SW 1271 (cell line): ENCODE measurements around the gene AIG1.
"Not testable (repeated sequence)": the region's sequence is repeated elsewhere in the genome, so short reads cannot be mapped to it uniquely, and the experiment has no call there.

Source experiments
- DNase-seq, 2 experiments: peaks; one replicate each; lab custom pipeline; 2025; lab: John Stamatoyannopoulos, UW

The AIG1 gene

DNA sequence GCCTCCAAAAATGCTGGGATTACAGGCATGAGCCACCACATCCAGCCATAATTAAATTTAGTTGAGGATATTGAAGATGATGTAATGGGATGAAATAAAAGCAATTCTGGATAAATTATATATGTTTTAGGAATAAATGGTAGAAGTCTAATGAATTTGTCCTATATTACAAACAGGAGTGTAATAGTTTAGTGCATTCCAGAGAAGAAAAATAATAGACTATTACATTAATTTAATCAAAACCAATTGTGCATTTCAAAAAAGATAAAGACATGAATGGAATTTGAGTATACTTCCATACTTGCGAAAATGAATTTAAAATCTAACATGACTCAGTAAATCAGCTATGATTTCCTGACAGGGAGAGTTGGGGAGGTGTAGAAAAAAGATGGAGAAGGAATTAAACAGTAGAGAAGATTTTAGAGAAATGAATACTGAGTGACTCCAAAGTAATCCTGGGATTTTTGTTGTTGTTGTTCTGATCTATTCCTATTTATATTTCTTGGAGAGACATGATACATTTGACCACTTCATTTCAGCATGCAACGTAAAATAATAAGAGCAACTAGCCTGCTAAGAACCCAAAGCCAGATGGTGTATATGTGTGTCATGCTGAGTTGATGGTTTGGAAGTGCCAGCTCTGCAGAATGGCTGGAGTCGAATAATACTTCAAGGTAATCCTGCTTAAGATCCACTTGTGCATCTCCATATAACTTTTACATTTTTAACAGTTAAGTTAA is 67.4 kb downstream of the AIG1 start:
- DNase-seq, result no peak

DNA sequence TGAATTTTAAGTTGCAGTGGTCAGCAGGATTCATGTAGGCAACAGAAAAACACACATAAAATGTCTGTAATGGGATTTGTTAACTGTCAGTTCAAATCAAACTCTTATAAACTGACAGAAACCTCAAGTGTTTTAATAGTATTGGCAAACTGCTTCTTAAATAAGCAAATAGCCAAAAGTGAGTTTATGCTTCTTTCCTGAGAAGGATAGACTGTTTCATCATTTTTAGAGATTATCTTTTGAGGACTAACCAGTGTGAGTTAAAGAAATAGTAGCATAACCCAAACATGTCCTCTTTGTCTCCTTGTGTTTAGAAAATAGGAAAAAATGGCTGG is 68.0 kb downstream of the AIG1 start:
- no peak for DNase-seq

DNA sequence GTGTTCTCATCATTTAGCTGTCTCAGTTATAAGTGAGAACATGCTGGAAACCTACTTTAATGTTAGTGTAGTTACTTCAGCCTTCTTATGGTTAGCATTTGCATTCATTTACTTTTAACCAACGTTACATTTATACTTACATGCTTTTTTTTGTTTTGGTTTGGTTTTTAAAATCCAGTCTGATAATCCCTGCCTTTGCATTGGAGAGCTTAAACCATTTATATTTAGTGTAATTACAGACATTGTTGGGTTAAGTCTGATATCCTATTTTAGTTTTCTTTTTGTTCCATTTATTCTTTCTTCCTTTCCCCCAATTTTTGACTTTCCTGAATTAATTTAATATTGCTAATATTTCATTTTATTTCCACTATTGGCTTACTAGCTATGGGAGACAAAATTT is 70.2 kb downstream of the AIG1 start:
- no peak for DNase-seq

DNA sequence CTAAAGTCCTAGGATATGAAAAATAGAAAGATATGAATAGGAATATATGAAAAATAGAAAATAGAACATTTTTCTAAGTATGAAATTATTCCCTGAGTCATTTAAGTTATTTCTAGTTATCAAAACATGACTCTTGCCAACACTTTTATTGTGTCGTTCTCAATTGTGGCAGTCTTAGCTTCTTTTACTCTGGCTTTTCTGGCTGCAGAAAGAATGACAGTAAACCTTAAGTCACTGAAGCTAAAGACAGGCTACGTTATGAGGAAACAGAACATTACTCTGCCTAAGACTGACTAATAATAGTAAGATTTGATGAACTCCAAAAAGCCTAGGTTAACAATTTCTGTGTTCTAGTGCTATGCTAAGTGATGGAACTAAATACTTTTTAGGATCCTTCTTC is 74.6 kb downstream of the AIG1 start:
- DNase-seq, result no peak

DNA sequence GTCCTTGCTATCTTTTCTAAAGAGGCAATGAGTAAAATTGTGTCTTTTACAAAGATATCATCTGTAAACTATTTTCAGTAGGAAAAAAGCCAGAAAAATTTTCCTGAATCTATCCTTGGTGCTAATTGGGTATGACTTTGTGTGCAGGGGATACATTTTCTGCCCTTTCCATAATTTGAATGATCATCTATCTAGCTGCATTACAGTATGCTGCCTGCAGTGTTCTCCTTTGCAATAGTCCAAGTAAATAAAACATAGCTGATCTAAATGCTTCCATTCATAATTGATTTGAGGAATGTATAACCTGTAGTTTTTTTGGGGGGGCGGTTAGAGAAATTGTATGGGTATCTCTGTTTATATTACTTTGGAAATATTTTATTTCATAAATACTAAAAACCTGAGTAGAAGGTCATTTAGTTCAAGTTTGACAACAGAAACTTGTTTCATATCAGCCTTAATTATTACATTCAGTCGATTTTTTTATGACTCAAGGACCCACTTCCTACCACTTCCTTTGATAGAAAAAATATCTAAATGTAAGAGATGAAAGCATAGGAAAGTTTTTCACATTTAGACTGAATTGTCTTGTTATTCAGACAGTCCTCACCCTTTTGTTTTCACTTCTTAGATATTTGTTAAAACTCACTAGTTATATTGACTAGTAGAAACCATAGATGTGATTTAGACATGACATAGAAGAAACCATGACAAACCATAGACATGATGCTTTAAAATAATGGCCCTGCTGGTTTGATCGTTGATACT is 75.3 kb downstream of the AIG1 start:
- DNase-seq, result no peak

DNA sequence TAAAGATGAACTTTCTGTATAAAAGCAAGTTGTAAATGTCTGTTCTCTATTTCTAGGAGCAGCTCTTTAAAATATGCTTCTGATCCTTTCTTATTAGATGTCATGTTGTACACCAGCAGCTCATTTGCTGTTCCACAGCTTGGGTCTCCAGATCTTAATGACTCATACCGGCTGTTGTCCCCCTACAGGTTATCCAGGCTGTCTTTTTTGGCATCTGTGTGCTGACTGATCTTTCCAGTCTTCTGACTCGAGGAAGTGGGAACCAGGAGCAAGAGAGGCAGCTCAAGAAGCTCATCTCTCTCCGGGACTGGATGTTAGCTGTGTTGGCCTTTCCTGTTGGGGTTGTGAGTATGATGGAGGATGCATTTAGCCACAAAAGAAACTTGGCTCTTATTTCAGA is 76.0 kb downstream of the AIG1 start:
- DNase-seq, result no peak

DNA sequence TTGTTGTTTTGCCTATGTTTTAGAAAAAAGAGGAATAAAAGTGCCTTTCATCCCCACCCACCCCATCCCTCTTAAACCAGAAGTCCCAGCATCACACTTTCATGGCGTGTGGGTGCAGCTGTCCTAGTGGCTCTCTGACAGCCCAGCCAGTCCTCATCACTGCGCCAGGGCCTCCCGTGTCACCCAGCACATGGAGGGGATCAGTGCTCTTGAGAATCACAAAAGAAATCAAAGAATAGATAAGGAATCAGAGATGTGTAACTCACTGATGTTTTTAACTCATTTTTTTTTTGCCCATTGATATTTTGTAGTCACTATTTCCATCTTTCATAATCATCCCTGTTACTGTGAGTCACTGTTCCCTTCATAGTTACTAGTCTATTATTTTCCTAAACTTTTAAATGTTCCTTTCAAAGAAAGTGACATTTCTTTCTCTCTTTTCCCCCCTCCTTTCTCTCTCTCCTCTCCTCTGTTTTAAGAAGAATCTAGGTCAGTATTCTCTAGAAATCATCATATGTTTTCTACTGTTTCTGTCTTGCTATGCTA is 78.6 kb downstream of the AIG1 start:
- no peak for DNase-seq

DNA sequence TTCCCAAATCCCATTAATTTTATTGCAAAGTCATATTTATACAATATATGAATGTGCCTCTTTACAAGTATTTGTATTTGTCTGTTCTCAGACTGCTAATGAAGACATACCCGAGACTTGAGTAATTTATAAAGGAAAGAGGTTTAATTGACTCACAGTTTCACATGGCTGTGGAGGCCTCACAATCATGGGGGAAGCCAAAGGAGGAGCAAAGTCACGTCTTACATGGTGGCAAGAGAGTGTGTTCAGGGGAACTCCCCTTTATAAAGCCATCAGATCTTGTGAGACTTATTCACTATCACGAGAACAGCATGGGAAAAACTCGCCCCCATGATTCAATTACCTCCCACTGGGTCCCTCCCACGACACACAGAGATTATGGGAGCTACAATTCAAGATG is 79.2 kb downstream of the AIG1 start:
- not testable (repeated sequence) for DNase-seq

DNA sequence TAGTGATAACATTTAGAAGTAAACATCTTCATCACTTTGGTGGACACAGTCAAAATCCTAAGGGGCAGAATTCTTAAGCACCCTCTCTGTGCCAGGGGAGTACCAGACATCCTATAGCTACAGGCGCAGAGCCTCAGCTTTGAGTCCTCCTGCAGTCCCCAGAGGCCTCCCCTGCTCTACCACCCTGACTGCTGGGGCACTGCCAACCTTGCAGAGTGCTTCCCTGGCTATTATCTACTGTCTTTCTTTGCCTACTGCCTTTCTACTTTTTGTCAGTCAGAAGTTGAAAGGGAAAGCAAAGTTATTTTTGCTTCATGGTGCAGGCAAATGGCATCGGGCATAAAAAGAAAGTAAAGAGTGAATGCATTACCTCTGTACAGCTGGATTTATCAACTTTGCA is 80.1 kb downstream of the AIG1 start:
- DNase-seq, result no peak

DNA sequence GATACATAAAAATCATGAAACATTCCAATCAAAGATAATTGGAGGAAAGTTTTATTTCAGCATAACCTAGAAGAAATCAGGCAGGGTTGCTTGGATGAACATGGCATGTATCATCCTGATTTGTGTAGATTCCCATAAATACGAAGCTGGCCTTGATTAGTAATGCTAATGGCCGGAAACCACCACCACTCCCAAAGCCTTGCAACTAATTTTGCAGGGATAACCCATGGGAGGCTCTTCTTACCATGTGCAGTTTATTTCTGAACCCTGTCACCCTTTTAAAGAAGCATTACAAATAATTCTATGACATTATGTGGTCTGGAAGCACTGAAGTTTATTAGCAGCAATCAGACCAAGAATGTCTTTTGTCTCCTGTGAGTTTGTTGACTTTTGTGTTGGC is 80.8 kb downstream of the AIG1 start:
- DNase-seq, result no peak

DNA sequence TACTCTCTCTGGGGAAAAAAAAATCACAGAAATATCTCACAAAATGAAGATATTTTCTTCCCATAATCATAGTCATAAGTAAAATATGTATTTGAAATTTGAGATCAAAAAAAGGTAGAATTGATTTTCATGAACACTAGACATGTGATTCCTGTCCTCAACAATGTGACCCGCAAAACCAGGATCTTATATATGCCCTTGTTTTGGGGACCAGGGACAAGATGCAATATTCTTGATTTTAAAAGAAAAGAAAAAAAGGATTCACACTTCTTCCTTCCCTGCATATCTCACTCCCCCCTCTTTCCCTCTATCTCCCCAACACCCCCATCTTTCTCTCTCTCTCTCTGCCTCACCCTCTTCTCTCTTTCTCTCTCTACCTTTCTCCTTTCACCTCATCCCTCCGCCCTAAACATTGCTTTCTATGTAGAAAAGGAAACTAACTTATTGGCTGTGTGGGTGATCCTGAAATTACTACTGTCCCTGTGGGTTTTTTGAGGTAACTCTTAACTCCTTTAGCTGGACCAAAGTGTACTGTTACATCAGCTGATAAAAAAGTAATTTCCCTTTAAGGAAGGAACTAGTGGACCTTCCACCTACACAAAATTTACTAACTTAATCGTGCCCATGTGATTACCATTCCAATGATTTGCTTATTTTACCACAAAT is 85.6 kb downstream of the AIG1 start:
- no peak for DNase-seq

DNA sequence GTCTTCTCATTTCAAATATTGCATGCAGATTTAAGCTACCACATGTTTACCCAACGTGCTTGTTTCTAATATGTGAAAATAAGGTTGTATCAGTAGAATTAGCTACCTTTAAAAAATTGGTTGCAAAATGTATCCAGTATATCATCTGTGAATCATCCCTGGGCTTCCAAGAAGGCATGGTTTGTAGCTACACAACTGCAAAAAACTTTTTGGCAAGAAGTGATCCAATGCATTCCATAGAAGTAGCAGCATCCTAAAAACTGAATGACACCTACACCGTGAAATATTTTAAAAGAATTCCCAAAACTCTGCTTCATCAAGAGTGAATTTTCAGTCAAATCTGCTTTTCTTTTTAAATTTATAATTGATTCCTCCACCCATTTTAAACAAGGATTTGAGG is 89.1 kb downstream of the AIG1 start:
- no peak for DNase-seq

DNA sequence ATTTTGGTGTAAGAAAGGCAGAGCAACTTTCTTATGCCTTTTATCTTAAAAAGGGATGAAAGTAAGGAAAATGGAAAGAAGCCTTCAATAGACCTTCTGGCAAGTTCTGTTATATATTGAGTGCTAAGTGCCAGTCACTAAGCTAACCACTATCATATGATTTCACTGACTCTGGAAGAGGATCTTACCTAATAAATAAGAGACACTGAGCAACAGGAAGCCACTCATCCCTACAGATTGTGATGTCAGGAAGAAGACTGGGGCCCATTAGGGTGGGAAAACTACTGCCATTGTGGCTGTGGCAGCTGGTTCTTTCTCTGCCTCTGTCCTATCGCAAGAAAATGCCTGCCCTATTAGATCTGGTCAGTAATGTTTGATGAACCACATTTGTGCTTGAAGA is 89.6 kb downstream of the AIG1 start:
- no peak for DNase-seq

DNA sequence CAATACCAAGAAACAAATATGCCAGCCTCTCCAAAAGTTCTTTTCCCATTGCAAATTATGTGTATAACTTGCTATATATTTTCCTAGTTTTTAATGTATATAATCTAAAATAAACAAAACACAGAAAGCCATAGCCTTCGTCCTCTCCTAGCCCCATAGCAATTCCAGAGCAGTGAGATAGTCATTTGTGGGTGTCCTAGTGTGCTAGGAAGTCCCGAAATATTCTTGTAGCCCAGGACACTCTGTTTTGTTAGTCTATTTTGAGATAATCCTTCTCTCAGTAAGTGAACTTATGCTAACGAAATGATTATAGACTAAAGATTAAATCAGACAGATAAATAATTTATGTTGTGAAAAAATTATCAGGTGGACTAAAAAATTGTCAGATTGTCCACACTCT is 90.7 kb downstream of the AIG1 start:
- DNase-seq, result no peak

DNA sequence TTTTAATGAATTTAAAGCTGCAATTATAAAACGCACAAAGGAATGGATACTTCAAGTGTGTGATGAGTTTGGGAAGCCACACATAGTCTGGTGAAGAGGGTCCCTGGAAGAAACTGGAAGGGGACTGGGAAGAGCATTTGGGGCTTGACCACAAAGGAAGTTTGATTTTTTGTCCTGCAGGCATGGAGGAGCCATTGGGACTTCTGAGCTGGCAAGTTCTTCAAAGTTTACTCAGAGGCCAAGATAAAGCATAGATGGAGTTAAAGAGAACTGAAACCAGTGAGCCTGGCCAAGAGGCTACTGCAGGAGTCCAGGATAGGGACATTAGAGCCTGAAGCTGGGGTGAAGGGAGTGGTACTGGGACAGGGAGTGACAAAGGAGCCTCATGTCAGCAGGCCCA is 95.0 kb downstream of the AIG1 start:
- no peak for DNase-seq

DNA sequence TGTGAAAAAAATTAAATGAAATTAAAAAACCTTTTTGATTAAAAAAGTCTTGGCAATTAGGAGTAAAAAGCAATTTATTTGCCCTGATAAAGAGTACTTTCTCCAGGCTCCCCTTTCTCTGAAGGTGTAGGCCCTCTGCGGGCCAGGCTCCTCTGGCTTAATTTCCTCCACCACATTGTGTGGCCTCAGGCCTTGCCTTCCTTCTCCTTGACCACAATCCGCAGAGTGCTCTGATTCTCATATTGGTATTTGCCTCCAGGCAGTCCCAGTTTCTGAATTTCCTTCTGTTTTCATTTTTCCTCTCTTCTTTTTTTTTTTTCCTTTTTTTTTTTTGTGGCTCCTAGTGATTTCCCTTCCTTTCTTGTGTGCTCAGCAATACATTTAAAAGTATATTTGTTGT is 96.4 kb downstream of the AIG1 start:
- no peak for DNase-seq

DNA sequence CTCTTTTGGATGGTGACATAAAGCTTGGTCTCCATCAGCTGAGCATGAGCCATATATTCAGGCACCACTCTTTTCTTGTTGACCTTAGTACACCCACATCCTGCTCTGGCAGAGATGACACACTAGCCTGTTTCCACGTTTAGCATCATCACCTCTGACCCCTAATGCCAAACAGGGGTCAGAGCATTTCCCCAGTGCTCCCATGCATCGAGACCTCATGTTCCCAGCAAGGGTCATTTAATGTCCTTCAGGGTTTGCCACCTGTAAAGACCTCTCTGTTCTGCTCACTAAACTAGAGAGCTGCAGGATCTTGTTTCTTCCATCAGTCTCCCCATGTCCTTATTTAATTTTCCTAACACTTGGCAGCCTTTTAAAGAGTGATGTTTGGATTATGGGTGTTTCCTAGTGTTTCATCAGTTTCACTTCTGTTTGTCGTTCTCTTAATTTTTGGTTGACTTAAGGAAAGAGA is 97.5 kb downstream of the AIG1 start:
- DNase-seq, result no peak

DNA sequence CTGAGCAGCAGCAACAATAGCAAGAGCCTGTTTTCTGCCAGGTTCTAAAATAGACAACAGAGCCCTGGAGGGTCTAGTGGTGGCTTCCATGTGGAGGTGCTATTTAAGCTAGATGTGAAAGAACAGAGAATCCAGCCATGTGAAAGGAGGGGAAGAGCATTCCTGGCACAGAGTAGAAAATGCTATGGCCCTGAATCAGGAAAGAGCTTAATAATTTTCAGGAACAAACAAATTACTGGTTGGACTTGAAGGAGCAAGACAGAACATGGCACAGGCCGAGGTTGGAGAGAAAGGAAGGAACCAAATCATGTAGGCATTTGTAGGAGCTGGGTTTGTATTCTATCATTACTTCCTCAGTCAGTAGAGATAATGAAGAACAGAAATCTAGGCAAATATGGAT is 98.3 kb downstream of the AIG1 start:
- DNase-seq, result no peak

DNA sequence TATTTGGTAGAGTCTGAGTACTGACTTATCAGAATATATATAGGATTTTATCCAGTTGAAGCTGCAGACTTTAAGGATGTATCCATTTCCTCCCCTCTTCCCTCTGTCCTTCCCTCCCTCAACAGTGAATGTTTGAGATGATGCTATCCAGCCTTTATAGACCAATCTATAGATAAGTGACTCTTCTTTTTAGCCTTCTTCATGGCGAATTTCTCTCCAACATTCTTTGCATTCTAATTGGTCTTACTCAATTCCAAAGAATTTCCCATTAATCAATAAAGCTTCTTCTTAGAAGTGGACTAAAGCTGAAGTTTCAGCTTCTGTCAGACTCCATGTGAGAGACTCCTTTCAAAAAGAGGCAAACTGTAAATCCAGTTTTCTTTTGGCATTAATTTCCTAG is 99.3 kb downstream of the AIG1 start:
- DNase-seq, result no peak

DNA sequence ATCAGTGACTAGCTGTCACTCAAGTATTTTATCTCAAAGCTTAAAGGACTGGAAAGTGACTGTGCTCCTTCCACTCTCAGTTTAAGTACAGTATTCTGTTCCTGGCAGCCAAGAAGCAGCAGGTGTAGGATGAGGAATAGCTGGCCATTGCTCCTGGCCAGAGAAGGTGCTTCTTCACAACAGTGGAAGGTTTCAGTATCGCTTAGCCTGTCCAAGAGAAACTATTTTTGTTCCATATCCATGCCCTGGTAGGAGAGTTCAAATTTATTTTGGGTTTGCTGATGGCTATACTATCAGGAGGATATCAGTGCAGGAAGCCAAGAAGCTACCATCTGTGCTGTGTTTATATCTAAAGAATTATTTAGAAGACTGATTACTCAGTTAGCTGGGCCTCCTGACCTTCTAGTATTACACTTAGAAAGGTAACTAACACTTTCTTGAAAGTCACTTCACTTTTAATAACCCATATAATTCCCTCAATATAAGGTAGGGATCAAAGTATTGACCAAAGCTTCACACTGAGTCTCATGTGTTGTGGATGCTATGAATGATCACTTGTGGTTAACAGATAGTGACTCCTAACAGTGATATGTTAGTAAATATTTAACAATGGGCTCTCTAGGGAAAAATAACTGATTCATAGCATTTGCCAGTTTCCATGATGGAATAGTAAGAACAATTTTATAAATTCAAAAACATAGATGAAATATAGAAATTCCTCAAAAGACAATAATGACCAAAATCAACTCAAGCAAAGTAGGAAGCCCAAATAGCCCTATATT is 99.9 kb downstream of the AIG1 start:
- DNase-seq, result no peak

DNA sequence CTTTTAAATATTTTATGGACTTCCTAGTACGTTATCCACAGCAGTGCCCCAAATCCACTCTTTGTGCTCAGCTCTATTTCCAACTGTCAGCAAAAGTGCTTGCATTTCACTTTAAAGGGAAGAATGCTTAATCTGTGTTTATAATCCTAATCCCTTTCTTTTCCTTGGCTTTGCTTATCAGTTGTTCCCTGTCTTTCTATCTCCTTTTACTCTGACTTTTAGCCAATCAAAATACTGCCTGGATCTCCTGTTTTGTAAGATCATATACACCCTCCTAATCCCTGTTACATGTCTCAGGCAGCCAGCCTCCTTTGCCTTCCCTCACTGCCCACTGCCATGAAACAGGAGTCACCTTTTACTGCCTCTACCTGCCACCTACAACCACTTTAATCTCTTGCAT is 102.9 kb downstream of the AIG1 start:
- no peak for DNase-seq

DNA sequence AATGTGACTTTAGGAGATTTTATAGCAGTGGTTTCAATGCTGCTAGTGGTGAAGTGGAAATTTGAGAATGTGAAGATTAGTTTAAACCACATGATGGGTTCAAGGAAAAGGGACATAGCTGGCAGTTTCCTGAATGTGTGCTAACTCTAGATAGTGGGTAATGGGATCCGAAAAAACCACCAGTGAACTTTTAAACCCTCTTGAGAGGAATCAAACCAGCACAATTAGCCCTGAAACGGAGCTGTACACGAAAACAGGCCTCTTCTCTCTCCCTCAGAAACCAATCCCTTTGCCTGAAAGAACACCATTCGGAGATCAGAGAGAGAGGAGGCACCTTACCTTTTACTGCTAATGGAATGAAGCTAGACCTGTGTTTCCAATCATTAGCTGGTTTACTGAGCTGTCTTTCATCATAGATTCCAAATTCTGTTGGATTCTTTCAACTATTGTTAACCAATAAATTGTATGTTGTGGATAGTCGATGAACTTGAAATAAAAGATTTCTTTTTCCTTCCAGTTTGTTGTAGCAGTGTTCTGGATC is 103.9 kb downstream of the AIG1 start:
- no peak for DNase-seq
